Upper lobe of left lung (tissue), 6 donors: Measurements from ENCODE around the gene KCNIP4. TPM values are rescaled to one million over a fixed set of nuclear protein-coding genes. Genes with fewer than 3 reads are reported as not detected.
"Not testable (repeated sequence)": the region's sequence is repeated elsewhere in the genome, so short reads cannot be mapped to it uniquely, and the experiment has no call there.

Source experiments
- ATAC-seq, 2 donors: fragments of 200-7000 bp; cut with Tn5 transposase; one replicate each; pipeline ENCODE4 v1.9.1; 2022; ENCODE audit warnings: mild to moderate bottlenecking in 2 of 2, moderate library complexity in 2 of 2; ENCODE audit not compliant: low FRiP score in 2 of 2
- DNase-seq, 2 donors: peaks; one replicate each; pipeline ENCODE4 v3.0.0-alpha.2; 2019 to 2020
- H3K27ac ChIP-seq, 4 donors: fragments of 200-600 bp; sonication (generic); one replicate each; pipeline ENCODE4 v1.5.1; 2016 to 2019
- H3K27me3 ChIP-seq, 4 donors: fragments of 200-600 bp; sonication (generic); one replicate each; pipeline ENCODE4 v1.5.1; 2017 to 2019
- H3K36me3 ChIP-seq, 4 donors: fragments of 200-600 bp; sonication (generic); one replicate each; pipeline ENCODE4 v1.5.1; 2016 to 2019
- H3K4me1 ChIP-seq, 4 donors: fragments of 200-600 bp; sonication (generic); one replicate each; pipeline ENCODE4 v1.5.1; 2018 to 2019
- H3K4me3 ChIP-seq, 4 donors: fragments of 200-600 bp; sonication (generic); one replicate each; pipeline ENCODE4 v1.5.1; 2017 to 2019; ENCODE audit warnings: mild to moderate bottlenecking in 2 of 4, moderate library complexity in 1 of 4
- H3K9me3 ChIP-seq, 4 donors: fragments of 200-600 bp; sonication (generic); one replicate each; pipeline ENCODE4 v1.5.1; 2018 to 2019
- EP300 ChIP-seq, 4 donors: sonication (generic); formaldehyde crosslinking; IDR thresholded peaks; one replicate each; pipeline ENCODE4 v1.5.1; 2017; ENCODE audit warnings: antibody characterized with exemption in 4 of 4, control low read depth in 2 of 4
- POLR2A ChIP-seq, 4 donors: fragments of 450-650 bp; IDR thresholded peaks; one replicate each; pipeline ENCODE4 v1.5.1; 2016 to 2017; ENCODE audit warnings: antibody characterized with exemption in 4 of 4, mild to moderate bottlenecking in 2 of 4
- POLR2AphosphoS5 ChIP-seq, 2 donors: sonication (generic); formaldehyde crosslinking; IDR thresholded peaks; one replicate each; pipeline ENCODE4 v1.5.1; 2017; ENCODE audit warnings: antibody characterized with exemption in 2 of 2
- WGBS, 2 donors: methylation state at CpG; one replicate each; pipeline ENCODE4 v1.1.5; 2017 to 2018; 5-methylcytosine and 5-hydroxymethylcytosine counted together
- total RNA-seq, 6 donors: library from RNA; depleted of rRNA in 4 of 6; stranded (reverse); fragments of >200 nt in 4 of 6; gene quantifications; one replicate each; pipeline versions ENCODE4 v1.1.0 to v1.2.1, GENCODE V29; 2016 to 2021
- TF ChIP-seq, protein P1 (sequence below), 6 experiments: fragments of 450-650 bp in 4 of 6; fragments of 200-600 bp in 2 of 6; sonication (generic) in 2 of 6; IDR thresholded peaks; one replicate each; pipeline ENCODE4 v1.5.1; 2016 to 2019; ENCODE audit warnings: antibody characterized with exemption in 6 of 6
- donor health status: DM: no; HTN: no; CAD: no; lungs with moderate emphysema.
- donor health status: DM: no; HTN: yes; CAD: no; lungs with severe emphysema.

The KCNIP4 gene
- total RNA-seq = under 1 TPM in 1 of 6 donors, not detected in 5; 0.20 TPM

DNA sequence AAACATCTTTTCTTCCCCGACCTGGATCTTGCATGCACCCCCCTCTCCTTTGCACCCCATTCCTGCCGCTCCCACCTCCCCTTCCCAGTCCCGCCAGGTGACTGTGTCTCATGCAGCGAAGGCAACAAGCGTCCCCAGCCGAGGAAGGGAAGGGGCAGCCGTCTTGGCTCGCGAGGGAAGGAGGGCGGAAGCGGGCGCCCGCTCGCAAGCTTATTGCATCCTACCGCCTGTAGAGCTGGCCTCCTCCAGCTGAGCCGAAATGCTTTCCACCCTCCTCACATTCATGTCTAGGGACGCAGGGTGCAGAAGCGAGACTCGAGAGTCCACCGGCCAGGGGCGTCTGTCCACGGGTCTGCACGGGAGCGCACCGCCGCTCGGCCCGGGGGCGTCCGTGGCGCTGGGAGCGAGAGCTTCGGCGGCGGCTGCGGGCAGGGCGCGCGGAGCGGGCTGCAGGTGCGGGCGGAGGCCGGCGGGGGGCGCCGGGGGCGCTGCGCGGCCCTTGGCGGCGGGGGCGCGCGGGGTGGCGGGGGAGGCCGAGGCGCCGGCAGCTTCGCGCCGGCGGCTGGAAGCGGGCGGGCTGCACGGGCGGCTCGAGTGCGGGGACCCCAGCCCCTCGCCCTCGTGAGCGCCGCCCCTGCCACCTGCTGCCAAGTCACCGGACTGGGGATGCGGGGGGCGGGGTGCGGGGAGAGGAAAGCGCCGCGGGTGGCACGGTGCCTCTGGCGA is at the start of gene KCNIP4:
Gene KCNIP4, minus strand, starts transcription at position 426 of the 726 bp plus-strand sequence.
- no peak for ATAC-seq
- TF ChIP-seq POLR2AphosphoS5 (IDR thresholded peaks at IDR 0.05) (no peak), EP300 (IDR thresholded peaks at IDR 0.05) (no peak), POLR2A (IDR thresholded peaks at IDR 0.05) (no peak)
- TF ChIP-seq, protein P1, sequence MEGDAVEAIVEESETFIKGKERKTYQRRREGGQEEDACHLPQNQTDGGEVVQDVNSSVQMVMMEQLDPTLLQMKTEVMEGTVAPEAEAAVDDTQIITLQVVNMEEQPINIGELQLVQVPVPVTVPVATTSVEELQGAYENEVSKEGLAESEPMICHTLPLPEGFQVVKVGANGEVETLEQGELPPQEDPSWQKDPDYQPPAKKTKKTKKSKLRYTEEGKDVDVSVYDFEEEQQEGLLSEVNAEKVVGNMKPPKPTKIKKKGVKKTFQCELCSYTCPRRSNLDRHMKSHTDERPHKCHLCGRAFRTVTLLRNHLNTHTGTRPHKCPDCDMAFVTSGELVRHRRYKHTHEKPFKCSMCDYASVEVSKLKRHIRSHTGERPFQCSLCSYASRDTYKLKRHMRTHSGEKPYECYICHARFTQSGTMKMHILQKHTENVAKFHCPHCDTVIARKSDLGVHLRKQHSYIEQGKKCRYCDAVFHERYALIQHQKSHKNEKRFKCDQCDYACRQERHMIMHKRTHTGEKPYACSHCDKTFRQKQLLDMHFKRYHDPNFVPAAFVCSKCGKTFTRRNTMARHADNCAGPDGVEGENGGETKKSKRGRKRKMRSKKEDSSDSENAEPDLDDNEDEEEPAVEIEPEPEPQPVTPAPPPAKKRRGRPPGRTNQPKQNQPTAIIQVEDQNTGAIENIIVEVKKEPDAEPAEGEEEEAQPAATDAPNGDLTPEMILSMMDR (IDR thresholded peaks at IDR 0.05) = no peak
- DNase-seq = peak in 1 of 2 donors; percentile 82
- H3K4me1 ChIP-seq = peaks cover 0 to 15% (median 3%) of the 10 kb centered on the region in 4 donors
- no peak within 1 kb of the TSS for H3K27ac ChIP-seq
- peaks cover 0 to 6% (median 1%) of the 10 kb centered on the region in 4 donors for H3K27me3 ChIP-seq
- H3K4me3 ChIP-seq = peak within 1 kb of the TSS in 3 of 4 donors; percentile 27 to 39 (median 29)
- H3K36me3 ChIP-seq = no peaks in the 10 kb centered on the region
- WGBS, 2 donors = 0 to 5% methylated on average over 5 to 68 of the region's 81 CpGs
- no peaks in the 10 kb centered on the region for H3K9me3 ChIP-seq

DNA sequence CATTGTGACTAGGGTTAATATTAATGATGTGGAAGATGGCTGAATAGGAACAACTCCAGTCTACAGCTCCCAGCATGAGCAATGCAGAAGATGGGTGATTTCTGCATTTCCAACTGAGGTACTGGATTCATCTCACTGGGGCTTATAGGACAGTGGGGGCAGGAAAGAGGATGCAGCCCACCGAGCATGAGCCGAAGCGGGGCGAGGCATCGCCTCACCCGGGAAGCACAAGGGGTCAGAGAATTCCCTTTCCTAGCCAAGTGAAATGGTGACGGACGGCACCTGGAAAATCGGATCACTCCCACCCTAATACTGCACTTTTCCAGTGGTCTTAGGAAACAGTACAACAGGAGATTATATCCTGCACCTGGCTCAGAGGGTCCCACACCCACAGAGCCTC is 48.0 kb upstream of the KCNIP4 start:
- 96 to 98% methylated on average over 9 of the region's 9 CpGs for WGBS, 2 donors
- DNase-seq = peak in 1 of 2 donors; percentile 20
- not testable (repeated sequence) for H3K4me1 ChIP-seq, H3K9me3 ChIP-seq, ATAC-seq, H3K27ac ChIP-seq, H3K27me3 ChIP-seq, H3K36me3 ChIP-seq, H3K4me3 ChIP-seq

DNA sequence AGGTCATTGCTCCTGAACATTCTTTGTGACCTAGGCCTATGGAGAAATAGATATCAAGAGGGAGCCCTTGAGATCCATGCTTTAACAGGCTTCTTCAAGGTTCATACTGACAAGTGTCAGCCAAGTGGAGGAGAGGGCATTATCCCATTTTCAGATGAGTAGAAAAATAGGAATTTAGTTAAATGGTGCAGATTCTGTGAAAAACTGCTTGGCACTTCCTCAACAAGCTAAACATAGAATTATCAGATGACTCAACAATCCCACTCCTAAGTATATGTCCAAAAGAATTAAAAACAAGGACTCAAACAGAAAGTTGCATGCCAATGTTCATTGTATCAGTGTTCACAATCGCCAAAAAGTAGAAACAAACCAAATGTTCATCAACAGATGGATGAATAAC is 43.8 kb upstream of the KCNIP4 start:
- H3K4me3 ChIP-seq = no peak overlapping the region
- ATAC-seq = no peak
- H3K9me3 ChIP-seq = peaks cover 0 to 6% (median 0%) of the 10 kb centered on the region in 4 donors
- H3K4me1 ChIP-seq = no peaks in the 10 kb centered on the region
- no peaks in the 10 kb centered on the region for H3K27me3 ChIP-seq
- no peak for DNase-seq
- H3K36me3 ChIP-seq = no peaks in the 10 kb centered on the region
- 74 to 76% methylated on average over 1 of the region's 1 CpG for WGBS, 2 donors
- no peak overlapping the region for H3K27ac ChIP-seq
- TF ChIP-seq, protein P1 (IDR thresholded peaks at IDR 0.05) = no peak
- TF ChIP-seq POLR2AphosphoS5 (IDR thresholded peaks at IDR 0.05) = no peak
- no peak for TF ChIP-seq EP300 (IDR thresholded peaks at IDR 0.05)
- TF ChIP-seq POLR2A (IDR thresholded peaks at IDR 0.05) = no peak

DNA sequence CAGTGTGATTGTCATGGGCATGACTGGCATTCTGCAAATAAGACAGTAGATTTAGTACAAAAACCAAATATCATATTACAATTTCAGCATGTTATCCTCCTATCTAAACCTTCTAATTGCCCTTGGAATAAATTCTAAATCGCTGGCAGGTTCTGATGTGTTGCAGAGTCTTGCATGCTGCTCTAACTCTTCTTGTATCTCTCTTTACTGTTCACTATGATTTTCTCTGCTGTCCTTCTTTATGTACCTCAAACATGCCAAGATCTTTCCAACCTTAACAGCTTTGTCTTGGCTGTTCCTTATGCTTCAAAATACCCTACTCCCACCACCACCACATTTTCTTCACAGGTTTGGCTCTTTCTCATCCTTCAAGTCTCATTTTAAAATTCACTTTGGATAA is 43.0 kb upstream of the KCNIP4 start:
- Histone ChIP-seq H3K36me3 (no peaks in the 10 kb centered on the region), H3K9me3 (peaks cover 0 to under 1% (median 0%) of the 10 kb centered on the region in 4 donors), H3K27ac (no peak overlapping the region), H3K4me1 (no peaks in the 10 kb centered on the region), H3K4me3 (no peak overlapping the region), H3K27me3 (no peaks in the 10 kb centered on the region)
- ATAC-seq (no peak), DNase-seq (no peak)
- 57 to 70% methylated on average over 1 of the region's 1 CpG for WGBS, 2 donors
- TF ChIP-seq, protein P1 (IDR thresholded peaks at IDR 0.05) = no peak
- no peak for TF ChIP-seq POLR2AphosphoS5 (IDR thresholded peaks at IDR 0.05)

DNA sequence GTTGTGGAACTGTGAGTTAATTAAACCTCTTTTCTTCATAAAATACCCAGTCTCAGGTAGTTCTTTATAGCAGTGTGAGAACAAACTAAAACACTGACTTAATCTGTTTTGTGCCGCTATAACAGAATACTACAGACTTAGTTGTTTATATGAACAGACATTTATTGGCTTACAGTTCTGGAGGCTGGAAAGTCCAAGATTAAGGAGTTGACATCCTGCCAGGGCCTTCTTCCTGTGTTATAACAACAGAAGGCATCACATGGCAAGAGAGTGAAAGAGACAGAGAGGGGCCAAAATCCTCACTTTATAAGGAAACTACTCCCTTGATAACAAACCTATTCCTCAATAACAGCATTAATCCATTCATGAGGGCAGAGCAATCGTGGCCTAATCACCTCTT is 42.5 kb upstream of the KCNIP4 start:
- no peak overlapping the region for H3K27ac ChIP-seq
- no peak for TF ChIP-seq POLR2AphosphoS5 (IDR thresholded peaks at IDR 0.05)
- no peaks in the 10 kb centered on the region for H3K27me3 ChIP-seq
- H3K4me3 ChIP-seq = no peak overlapping the region
- no peak for ATAC-seq
- no peaks in the 10 kb centered on the region for H3K4me1 ChIP-seq
- DNase-seq = no peak
- no peaks in the 10 kb centered on the region for H3K36me3 ChIP-seq
- no peaks in the 10 kb centered on the region for H3K9me3 ChIP-seq
- WGBS, 2 donors = 49 to 53% methylated on average over 2 of the region's 2 CpGs

DNA sequence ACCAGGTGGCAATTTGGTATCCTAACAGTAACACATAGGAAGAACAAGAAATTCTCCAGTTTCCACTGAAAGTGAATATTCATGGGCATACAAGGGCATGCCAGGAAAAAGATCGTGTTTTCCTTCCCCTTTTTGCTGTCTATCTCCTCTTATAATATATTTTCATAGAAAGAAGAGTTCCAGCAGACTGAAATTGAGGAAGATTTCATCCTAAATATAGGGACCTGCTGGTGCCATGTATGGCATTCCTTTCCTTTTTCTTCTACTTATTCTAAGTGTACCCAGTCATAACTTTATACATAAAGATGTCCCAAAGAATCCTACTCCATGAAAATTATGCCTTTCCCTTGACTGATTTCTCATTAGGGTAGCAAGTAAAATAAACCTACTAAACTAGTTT is 40.8 kb upstream of the KCNIP4 start:
- DNase-seq (no peak), ATAC-seq (no peak)
- no peak overlapping the region for H3K27ac ChIP-seq
- no peaks in the 10 kb centered on the region for H3K36me3 ChIP-seq
- H3K9me3 ChIP-seq = no peaks in the 10 kb centered on the region
- no peaks in the 10 kb centered on the region for H3K4me1 ChIP-seq
- 32 to 38% methylated on average over 1 of the region's 1 CpG for WGBS, 2 donors
- H3K27me3 ChIP-seq = no peaks in the 10 kb centered on the region
- no peak overlapping the region for H3K4me3 ChIP-seq
- TF ChIP-seq POLR2A (IDR thresholded peaks at IDR 0.05) (no peak), EP300 (IDR thresholded peaks at IDR 0.05) (no peak), POLR2AphosphoS5 (IDR thresholded peaks at IDR 0.05) (no peak)
- TF ChIP-seq, protein P1 (IDR thresholded peaks at IDR 0.05) = no peak
